GM23338 (cell line): ENCODE data around the gene NDST3.

Experiments used
- CREB1 ChIP-seq: fragments of 250-450 bp; sonication (Bioruptor Pico); IDR thresholded peaks from 2 replicates; pipeline ENCODE4 v1.5.0; 2020; ENCODE audit warnings: low read depth, mild to moderate bottlenecking, moderate library complexity
- EZH2 ChIP-seq: fragments of 200-600 bp; sonication (generic); IDR thresholded peaks from one replicate; pipeline ENCODE4 v1.8.0; 2017; ENCODE audit warnings: antibody characterized with exemption, mild to moderate bottlenecking, low read depth; ENCODE audit not compliant: unreplicated experiment
- EZH2phosphoT487 ChIP-seq: fragments of 200-600 bp; sonication (generic); IDR thresholded peaks from one replicate; pipeline ENCODE4 v1.8.1; 2018; ENCODE audit warnings: antibody characterized with exemption; ENCODE audit not compliant: unreplicated experiment
- NANOG ChIP-seq: IDR thresholded peaks from 2 replicates; pipeline ENCODE4 v1.6.1; 2016; ENCODE audit warnings: antibody characterized with exemption, borderline replicate concordance
- ZNF331 ChIP-seq: fragments of 250-450 bp; sonication (Bioruptor Pico); IDR thresholded peaks from 2 replicates; pipeline ENCODE4 v1.5.0; 2020; ENCODE audit warnings: low read depth, mild to moderate bottlenecking, moderate library complexity
- TF ChIP-seq, protein P1 (sequence below), 2 experiments: fragments of 200-600 bp in 1 of 2; sonication (generic) in 1 of 2; conservative IDR thresholded peaks; 2 replicates each; pipeline versions ENCODE4 v1.5.1 to v1.6.1; 2016 to 2017; ENCODE audit warnings: antibody characterized with exemption in 2 of 2, low read depth in 2 of 2, mild to moderate bottlenecking in 2 of 2, moderate library complexity in 1 of 2
- TF ChIP-seq, protein P2 (sequence below): IDR thresholded peaks from one replicate; pipeline ENCODE4 v1.6.1; 2018; ENCODE audit warnings: antibody characterized with exemption; ENCODE audit not compliant: unreplicated experiment

GRCh38 chr4:118077767-118078105 is 43.5 kb downstream of the NDST3 start:
- TF ChIP-seq, protein P1, sequence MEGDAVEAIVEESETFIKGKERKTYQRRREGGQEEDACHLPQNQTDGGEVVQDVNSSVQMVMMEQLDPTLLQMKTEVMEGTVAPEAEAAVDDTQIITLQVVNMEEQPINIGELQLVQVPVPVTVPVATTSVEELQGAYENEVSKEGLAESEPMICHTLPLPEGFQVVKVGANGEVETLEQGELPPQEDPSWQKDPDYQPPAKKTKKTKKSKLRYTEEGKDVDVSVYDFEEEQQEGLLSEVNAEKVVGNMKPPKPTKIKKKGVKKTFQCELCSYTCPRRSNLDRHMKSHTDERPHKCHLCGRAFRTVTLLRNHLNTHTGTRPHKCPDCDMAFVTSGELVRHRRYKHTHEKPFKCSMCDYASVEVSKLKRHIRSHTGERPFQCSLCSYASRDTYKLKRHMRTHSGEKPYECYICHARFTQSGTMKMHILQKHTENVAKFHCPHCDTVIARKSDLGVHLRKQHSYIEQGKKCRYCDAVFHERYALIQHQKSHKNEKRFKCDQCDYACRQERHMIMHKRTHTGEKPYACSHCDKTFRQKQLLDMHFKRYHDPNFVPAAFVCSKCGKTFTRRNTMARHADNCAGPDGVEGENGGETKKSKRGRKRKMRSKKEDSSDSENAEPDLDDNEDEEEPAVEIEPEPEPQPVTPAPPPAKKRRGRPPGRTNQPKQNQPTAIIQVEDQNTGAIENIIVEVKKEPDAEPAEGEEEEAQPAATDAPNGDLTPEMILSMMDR (conservative IDR thresholded peaks at IDR 0.05; ENCODE audit: low read depth in 2 of 2), result no peak
- TF ChIP-seq, protein P2, sequence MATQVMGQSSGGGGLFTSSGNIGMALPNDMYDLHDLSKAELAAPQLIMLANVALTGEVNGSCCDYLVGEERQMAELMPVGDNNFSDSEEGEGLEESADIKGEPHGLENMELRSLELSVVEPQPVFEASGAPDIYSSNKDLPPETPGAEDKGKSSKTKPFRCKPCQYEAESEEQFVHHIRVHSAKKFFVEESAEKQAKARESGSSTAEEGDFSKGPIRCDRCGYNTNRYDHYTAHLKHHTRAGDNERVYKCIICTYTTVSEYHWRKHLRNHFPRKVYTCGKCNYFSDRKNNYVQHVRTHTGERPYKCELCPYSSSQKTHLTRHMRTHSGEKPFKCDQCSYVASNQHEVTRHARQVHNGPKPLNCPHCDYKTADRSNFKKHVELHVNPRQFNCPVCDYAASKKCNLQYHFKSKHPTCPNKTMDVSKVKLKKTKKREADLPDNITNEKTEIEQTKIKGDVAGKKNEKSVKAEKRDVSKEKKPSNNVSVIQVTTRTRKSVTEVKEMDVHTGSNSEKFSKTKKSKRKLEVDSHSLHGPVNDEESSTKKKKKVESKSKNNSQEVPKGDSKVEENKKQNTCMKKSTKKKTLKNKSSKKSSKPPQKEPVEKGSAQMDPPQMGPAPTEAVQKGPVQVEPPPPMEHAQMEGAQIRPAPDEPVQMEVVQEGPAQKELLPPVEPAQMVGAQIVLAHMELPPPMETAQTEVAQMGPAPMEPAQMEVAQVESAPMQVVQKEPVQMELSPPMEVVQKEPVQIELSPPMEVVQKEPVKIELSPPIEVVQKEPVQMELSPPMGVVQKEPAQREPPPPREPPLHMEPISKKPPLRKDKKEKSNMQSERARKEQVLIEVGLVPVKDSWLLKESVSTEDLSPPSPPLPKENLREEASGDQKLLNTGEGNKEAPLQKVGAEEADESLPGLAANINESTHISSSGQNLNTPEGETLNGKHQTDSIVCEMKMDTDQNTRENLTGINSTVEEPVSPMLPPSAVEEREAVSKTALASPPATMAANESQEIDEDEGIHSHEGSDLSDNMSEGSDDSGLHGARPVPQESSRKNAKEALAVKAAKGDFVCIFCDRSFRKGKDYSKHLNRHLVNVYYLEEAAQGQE, result no peak
- TF ChIP-seq CREB1 (CRISPR knock-in tag), result no peak
- TF ChIP-seq EZH2, result no peak
- no peak for TF ChIP-seq EZH2phosphoT487
- no peak for TF ChIP-seq ZNF331 (CRISPR knock-in tag)
- no peak for TF ChIP-seq NANOG
